ENCODE results near the gene PTPRN.

Gene PTPRN

GRCh38 chr2:219354582-219354981 is 45.4 kb upstream of the PTPRN start:
- no peaks in the 10 kb centered on the region for H3K9me3 ChIP-seq (ENCODE audit: control insufficient read depth, insufficient read depth, low read length)

GRCh38 chr2:219353129-219353528 is 43.9 kb upstream of the PTPRN start:
- TF ChIP-seq CTCF (IDR thresholded peaks at IDR 0.05; ENCODE audit: low read depth, low read length, poor library complexity, severe bottlenecking) (no peak), EZH2phosphoT487 (IDR thresholded peaks at IDR 0.05; ENCODE audit: borderline replicate concordance, low read length) (no peak)
- no peaks in the 10 kb centered on the region for H3K4me1 ChIP-seq (ENCODE audit: control insufficient read depth, low read length)
- no peaks in the 10 kb centered on the region for H3F3A ChIP-seq (ENCODE audit: control insufficient read depth, insufficient read depth)
- H4K20me1 ChIP-seq (ENCODE audit: control insufficient read depth, insufficient read depth, low read depth, low read length) = no peaks in the 10 kb centered on the region
- no peak overlapping the region for H3K4me3 ChIP-seq (ENCODE audit: low read length)
- no peaks in the 10 kb centered on the region for H3K36me3 ChIP-seq (ENCODE audit: control insufficient read depth, low read length)
- H3K27ac ChIP-seq (ENCODE audit: low read depth, low read length) = no peak overlapping the region
- peaks cover 26% of the 10 kb centered on the region for H3K27me3 ChIP-seq (ENCODE audit: control insufficient read depth, low read length)
- no peaks in the 10 kb centered on the region for H3K79me2 ChIP-seq (ENCODE audit: control insufficient read depth, low read length)
- H3K4me2 ChIP-seq (ENCODE audit: low read length) = no peak overlapping the region
- H3K9me3 ChIP-seq (ENCODE audit: control insufficient read depth, insufficient read depth, low read length) = no peaks in the 10 kb centered on the region
- no peaks in the 10 kb centered on the region for H3K9me2 ChIP-seq (replicated peaks; ENCODE audit: control insufficient read depth, low read length)

More at GRCh38 chr2:219354582-219354981, 45.4 kb upstream of the PTPRN start:
- TF ChIP-seq CTCF (IDR thresholded peaks at IDR 0.05; ENCODE audit: low read depth, low read length, poor library complexity, severe bottlenecking) = no peak
- TF ChIP-seq EZH2phosphoT487 (IDR thresholded peaks at IDR 0.05; ENCODE audit: borderline replicate concordance, low read length) = no peak
- no peak overlapping the region for H3K27ac ChIP-seq (ENCODE audit: low read depth, low read length)
- no peaks in the 10 kb centered on the region for H3K36me3 ChIP-seq (ENCODE audit: control insufficient read depth, low read length)
- no peak overlapping the region for H3K4me3 ChIP-seq (ENCODE audit: low read length)
- H3F3A ChIP-seq (ENCODE audit: control insufficient read depth, insufficient read depth) = no peaks in the 10 kb centered on the region
- peaks cover 26% of the 10 kb centered on the region for H3K27me3 ChIP-seq (ENCODE audit: control insufficient read depth, low read length)
- no peak overlapping the region for H3K4me2 ChIP-seq (ENCODE audit: low read length)
- no peaks in the 10 kb centered on the region for H3K79me2 ChIP-seq (ENCODE audit: control insufficient read depth, low read length)
- H3K4me1 ChIP-seq (ENCODE audit: control insufficient read depth, low read length) = no peaks in the 10 kb centered on the region
- H3K9me2 ChIP-seq (replicated peaks; ENCODE audit: control insufficient read depth, low read length) = no peaks in the 10 kb centered on the region
- no peaks in the 10 kb centered on the region for H4K20me1 ChIP-seq (ENCODE audit: control insufficient read depth, insufficient read depth, low read depth, low read length)

GRCh38 chr2:219352448-219353023 is 43.3 kb upstream of the PTPRN start:
- no peaks in the 10 kb centered on the region for H3K9me2 ChIP-seq (replicated peaks; ENCODE audit: control insufficient read depth, low read length)
- no peaks in the 10 kb centered on the region for H3K9me3 ChIP-seq (ENCODE audit: control insufficient read depth, insufficient read depth, low read length)
- no peaks in the 10 kb centered on the region for H3K4me1 ChIP-seq (ENCODE audit: control insufficient read depth, low read length)
- no peaks in the 10 kb centered on the region for H4K20me1 ChIP-seq (ENCODE audit: control insufficient read depth, insufficient read depth, low read depth, low read length)
- no peaks in the 10 kb centered on the region for H3F3A ChIP-seq (ENCODE audit: control insufficient read depth, insufficient read depth)
- H3K4me3 ChIP-seq (ENCODE audit: low read length) = no peak overlapping the region
- TF ChIP-seq EZH2phosphoT487 (IDR thresholded peaks at IDR 0.05; ENCODE audit: borderline replicate concordance, low read length) (0 out of 2 replicates have a peak, but pooled peaks have one; percentile 48), CTCF (IDR thresholded peaks at IDR 0.05; ENCODE audit: low read depth, low read length, poor library complexity, severe bottlenecking) (peak; percentile 88)
- H3K36me3 ChIP-seq (ENCODE audit: control insufficient read depth, low read length) = no peaks in the 10 kb centered on the region
- no peak overlapping the region for H3K4me2 ChIP-seq (ENCODE audit: low read length)
- peaks cover 26% of the 10 kb centered on the region for H3K27me3 ChIP-seq (ENCODE audit: control insufficient read depth, low read length)
- no peaks in the 10 kb centered on the region for H3K79me2 ChIP-seq (ENCODE audit: control insufficient read depth, low read length)
- no peak overlapping the region for H3K27ac ChIP-seq (ENCODE audit: low read depth, low read length)
